CD4-positive, alpha-beta T cell treated with Interferon gamma for 1 hour (primary cell): ENCODE data around the gene FRMD5.
A peak's percentile ranks its signal among the peaks of the same experiment; 100 is the strongest.
"Not testable (repeated sequence)": the region's sequence is repeated elsewhere in the genome, so short reads cannot be mapped to it uniquely, and the experiment has no call there.

Experiments used
- DNase-seq: peaks from one replicate; pipeline ENCODE4 v3.0.0-alpha.2; 2020

The FRMD5 gene

DNA sequence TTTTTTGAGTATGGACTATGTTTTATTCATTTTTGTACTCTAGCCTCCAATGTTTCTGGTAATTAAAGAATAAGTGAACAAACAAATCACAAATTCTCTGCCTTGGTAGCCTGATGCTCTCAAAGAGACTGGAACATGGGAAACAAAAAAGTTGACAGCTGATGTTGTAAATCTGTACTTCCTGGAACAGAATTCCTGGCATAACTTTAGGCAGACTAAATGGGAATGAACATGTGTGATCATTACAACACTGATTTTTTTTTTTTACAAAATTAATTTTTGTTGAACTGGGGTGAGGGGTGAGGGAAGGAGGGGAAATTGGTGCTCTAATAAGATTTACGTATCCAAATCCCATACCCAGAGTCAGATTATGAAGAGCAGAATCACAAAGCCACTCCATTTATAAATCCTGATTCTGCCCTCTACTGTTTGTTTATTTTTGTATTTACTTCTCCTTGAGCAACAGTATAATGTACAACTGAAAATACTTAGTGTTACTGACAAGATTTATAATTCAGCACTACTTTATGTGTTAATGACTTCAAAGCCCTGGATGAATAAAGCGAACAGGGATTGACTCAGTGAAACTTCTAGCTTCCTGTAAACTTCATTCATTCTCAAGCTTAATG, 165.0 kb downstream of the FRMD5 start:
- no peak for DNase-seq

DNA sequence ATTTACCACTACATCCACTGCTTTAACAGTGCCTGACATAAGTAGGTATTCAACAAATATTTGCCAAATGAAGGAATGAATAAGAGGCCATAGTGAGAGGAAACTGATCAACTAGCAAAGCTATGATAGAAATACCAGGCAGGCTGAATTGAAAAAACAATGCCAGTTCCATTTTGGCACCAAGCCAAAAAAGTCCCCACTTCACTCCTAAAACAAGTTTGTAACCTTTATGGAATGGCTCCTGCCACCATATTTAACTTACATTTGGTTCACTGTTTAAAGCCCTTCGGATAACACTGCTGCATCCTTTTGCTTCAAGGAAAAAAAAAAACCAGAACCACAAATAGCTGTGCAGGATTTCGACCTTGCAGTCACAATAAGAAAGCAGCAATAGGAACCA, 166.1 kb downstream of the FRMD5 start:
- no peak for DNase-seq

DNA sequence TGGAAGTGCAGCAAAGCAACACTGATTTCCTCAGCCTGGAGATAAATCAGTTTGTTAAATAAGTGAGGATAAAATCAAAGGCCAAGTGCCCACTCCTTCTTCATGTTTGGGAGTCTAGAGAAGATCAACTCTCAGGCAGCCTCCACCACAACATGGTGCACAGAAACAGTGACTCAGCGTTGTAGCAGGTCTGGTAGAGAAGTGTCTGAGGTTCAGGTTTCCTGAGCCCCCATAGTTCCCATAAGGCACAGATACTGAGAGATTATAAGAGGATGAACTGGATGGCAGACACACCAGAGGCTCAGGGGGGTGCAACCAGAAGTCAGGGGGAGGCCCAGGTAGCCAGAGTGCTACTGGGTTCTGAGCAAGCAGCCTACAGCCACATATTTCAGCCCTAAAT, 166.7 kb downstream of the FRMD5 start:
- DNase-seq, result no peak

DNA sequence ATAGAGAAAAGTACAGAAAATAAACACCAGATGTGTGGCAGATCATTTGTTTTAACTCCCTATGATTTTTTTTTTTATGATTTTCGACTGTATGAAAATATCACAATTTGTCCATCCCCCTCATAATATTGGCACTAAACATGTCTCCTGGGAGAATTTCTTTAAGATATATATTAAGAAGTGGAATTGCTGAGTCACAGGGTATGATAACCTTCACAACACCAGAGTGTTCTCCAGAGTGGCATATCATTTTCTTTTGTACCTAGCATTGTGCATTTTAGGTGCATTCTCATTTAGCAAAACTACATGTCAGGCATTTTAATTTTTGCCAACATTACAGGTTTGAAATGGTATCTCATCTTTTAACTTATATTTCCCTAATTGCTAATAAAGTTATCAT, 170.9 kb downstream of the FRMD5 start:
- no peak for DNase-seq

DNA sequence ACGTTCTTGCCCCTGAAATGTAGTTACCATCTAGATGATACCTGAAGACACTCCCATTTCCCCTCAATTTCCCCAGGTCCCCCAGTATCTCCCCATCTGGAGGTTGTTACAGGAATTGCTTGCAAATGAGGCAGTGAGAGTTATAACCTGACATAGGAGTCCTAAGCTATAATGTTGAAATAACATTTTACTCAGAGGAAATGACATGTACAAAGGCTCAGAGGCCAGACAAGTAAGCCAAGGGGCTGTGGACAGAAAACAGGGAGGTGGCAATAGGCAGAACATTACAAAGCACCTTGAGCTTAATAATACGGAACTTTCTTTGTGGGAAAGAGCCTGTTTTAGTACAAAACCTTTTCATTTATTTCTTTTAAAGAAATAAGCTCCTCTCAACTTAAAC, 171.9 kb downstream of the FRMD5 start:
- no peak for DNase-seq

DNA sequence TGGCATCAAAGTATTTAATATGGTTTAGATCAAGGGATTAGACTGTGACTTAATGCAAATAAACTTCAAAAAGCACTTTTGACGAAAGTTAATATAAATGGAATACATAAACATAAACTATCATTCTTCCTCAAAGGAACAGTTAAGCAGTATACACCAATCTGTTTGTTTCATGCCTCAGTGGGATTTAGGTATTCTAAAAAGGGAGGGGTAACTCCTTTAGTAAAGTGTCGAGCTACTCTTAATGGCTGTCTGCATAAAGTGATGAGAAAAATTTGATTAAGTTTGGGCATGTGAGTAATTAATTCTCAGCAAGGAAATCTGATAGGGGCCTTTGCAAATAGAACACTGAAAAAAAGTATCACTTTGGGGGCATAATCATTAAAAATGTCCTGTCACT, 176.9 kb downstream of the FRMD5 start:
- no peak for DNase-seq

DNA sequence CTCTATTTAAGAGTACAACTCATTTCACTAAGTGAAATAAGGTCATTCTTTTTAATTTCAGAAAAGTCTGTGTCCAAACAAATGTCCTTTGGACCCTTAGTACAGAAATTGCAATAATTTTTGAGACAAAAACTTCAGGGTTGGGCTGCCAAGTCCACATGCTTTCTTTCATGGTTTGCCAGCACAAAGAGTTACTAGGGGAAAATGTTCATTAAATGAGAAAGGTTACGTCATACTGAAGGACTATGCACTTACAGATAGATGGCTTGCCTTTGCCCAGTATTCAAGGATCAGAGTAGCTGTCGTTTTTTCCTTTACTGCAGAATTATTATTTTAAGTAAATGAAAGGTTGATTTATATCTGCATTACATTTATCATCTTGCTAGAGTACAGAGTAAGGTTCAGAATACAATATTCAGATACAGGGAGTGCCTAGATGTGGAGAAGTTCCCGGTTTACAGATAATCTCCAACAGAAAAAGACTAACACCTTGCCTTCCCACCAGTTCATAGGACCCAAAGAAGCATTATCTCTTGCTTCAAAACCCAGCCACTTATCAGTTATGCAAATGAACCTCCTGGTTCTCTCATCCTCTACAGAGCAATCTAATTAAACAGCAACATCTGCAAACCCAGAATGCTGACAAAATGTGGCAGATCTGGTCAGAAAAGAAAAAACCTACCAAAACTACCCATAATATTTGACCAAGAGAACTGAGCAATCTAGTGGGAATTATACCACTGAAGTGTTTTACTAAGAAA, 179.3 kb downstream of the FRMD5 start:
- no peak for DNase-seq

DNA sequence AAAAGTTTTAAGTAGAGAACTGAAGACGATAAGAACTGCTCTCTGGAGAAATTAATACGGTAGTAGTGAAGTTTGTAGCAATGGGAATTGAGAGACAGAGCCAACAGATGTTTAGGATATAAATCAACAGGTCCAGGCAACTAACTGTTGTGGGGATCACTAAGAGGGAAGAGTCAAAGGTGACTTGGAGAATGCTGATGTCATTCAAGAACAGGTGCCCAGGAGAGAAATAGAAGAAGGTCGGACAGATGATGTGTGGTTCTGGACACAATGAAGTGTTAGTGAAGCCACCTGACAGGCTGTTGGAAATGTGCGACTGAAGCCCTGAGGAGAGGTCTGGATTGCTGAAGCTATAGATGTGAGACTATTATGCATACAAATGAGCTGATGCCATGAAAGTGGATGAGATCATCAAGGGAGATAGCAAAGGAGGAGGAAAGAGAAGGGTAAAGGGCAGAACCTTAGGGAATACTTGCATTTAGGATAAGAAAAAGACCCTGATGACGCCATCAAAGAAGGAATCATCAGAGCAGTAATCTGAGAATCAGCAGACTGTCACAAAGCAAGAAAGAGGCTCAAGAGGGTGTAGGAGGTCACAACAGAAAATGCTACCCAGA, 183.7 kb downstream of the FRMD5 start:
- DNase-seq, result no peak

DNA sequence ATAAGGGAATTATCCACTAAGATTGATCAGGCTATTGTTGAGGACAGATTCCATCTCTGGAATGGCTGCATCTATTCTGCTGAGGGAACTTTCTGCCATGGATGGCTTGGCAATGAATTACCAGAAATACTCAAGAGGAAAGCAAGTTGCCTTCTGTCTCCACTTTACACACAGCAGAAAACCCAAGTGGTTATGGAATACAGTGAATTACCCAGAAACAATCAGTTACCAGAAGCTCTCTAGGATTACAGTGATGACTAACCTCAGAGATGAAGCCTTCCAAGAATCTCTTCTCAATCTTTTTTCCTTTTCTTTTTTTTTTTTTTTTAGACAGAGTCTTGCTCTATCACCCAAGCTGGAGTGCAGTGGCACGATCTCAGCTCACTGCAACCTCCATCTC, 185.0 kb downstream of the FRMD5 start:
- no peak for DNase-seq

DNA sequence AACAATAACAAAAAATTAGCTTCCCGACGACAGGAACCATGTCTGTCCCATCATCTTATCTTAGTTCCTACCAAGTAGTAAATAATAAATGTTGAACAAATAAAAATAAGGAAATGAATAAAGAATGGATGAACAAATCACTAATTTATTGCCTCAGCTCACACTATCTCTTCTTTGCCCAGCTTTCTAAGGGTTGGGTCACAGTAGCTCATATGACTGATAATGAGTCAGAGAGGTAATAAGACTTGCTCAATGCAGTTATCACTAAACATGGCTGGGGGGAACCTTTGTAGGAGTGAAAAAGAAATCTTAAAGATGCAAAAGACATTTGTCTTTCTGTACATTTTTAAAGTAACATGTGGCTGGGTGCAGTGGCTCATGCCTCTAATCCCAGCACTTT, 186.0 kb downstream of the FRMD5 start:
- no peak for DNase-seq

DNA sequence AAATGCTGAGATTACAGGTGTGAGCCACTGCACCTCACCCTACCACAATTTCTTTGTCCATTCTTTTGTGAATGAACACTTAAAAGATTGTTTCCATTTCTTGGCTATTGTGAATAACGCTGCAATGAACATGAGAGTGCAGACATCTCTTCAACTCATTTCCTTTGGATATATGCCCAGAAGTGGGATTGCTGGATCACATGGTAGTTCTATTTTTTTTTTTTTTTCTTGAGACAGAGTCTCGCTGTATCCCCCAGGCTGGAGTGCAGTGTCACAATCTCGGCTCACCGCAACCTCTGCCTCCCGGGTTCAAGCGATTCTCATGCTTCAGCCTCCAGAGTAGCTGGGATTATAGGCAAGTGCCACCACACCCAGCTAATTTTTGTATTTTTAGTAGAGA, 194.8 kb downstream of the FRMD5 start:
- DNase-seq, result not testable (repeated sequence)

DNA sequence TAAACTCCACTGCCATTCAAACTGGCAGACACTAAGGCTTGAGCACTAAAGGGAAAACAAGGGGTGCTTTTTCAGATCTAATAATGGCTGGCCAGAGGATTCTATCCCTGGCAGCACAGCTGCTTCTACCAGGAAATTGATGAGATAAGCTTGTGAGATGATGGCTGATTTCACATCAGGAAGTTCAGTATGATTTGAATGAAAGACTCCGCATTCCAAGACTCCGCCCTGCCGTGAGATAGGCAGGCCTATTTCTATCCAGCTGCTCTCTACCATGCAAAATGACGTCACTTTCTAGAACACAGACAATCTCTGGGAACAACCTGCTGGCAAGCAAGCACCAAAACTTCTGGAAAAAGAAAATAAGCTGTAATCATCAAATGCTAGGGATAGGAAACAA, 196.5 kb downstream of the FRMD5 start:
- no peak for DNase-seq

DNA sequence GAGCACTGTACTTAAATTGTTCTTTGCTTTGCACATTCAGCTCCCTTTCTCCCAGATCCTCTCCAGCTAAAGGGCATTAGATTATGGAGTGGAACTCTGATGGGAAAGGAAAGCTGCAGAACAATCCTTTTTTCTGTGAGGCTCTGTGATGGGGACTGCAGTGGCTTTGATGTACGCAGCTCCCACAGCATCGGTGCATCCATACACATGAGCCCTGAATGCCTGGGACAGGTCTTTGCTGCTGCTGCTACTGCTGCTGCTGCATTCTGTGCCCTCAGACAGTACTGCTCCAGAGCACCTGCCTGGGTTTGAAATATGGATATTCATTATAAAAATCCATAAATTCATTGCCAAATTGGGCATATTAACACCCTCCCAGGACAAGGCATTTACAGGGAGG, 203.9 kb downstream of the FRMD5 start:
- no peak for DNase-seq

DNA sequence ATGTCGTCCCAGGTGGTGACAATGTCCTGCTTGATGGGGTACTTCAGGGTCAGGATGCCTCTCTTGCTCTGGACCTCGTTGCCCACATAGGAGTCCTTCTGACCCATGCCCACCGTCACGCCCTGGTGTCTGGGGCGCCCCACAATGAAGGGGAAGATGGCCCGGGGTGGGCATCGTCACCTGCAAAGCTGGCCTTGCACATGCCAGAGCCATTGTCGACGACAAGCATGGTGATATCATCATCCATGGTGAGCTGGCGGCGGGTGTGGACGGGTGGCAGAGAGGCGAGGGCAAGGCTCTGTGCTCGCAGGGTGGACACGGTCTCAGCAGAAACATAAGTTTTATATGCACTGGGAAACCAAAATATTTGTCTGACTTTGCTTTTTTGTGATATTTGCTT, 205.1 kb downstream of the FRMD5 start:
- no peak for DNase-seq

DNA sequence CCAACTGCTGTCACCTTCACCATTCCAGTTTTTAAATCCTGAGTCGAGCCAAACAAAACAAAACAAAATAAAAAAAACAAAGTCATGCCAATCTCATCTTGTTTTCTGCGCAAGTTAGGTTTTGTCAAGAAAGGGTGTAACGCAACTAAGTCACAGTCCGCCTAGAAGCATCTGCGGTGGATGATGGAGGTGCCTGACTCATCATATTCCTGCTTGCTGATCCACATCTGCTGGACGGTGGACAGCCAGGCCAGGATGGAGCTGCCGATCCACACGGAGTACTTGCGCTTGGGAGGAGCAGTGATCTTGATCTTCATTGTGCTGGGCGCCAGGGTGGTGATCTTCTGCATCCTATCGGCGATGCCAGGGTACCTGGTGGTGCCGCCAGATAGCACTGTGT, 206.2 kb downstream of the FRMD5 start:
- DNase-seq, result no peak

DNA sequence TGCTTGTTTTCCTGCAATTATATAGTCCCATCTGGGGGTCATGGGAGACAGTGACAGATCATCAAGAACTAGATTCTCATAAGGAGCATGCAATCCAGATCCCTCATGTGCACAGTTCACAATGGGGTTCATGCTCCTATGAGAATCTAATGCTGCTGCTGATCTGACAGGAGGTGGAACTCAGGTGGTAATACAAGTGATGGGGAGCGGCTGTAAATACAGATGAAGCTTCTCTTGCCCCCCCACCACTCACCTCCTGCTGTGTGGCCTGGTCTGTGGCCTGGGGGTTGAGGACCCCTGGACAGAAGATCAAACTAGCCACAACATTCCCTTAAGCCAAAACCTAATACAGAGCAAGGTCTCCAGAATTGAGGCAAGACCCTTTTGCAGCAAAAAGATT, 207.1 kb downstream of the FRMD5 start:
- no peak for DNase-seq

DNA sequence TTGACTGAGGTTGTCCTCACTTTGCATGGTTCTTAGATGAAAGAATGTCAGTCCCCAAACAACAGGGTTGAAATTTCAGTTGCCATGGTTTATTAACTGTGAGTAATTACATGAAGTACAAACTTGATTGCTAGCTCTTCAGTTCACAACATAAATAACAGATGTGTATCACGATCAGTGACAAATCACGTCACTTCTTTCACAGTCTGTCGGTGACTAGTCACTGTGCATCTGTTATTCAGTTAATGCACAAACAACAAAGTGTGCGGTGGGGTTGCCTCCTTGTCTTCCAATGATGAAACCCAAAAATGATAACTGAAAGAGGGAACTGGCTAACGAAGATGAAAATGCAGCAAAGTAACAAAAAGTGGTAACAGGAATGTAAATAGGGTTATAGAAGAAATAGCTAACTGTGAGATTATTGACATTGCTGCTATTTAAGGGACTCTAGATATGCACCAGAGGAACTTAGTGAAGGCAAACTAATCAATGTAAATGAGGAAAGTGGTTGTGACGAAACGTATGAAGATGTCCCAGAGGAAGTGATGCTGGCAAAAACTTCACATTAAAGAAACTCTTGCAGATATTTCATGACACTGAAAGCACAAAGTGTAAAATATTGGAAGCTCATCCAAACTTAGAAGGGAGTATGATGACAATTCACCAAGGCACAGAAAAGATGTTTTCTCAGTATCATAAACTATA, 208.9 kb downstream of the FRMD5 start:
- no peak for DNase-seq

DNA sequence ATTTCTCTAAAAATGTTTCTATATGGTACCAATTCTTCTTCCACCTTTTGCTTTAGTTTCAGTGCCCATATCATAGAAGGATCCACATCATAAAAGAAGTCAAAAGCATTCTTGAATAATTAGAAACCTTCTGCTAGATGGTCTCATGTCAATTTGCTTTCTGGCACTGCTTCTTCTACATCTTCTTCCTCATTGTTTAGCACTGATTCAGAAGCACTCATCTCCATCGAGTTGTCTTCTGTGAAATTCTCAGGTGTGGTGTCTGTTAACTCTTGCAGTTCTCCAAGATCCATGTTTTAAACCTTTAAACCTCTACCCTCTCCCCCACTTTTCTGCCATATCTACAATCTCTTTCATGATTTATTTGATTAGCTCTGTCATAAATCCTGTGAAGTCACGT, 213.5 kb downstream of the FRMD5 start:
- DNase-seq, result no peak

DNA sequence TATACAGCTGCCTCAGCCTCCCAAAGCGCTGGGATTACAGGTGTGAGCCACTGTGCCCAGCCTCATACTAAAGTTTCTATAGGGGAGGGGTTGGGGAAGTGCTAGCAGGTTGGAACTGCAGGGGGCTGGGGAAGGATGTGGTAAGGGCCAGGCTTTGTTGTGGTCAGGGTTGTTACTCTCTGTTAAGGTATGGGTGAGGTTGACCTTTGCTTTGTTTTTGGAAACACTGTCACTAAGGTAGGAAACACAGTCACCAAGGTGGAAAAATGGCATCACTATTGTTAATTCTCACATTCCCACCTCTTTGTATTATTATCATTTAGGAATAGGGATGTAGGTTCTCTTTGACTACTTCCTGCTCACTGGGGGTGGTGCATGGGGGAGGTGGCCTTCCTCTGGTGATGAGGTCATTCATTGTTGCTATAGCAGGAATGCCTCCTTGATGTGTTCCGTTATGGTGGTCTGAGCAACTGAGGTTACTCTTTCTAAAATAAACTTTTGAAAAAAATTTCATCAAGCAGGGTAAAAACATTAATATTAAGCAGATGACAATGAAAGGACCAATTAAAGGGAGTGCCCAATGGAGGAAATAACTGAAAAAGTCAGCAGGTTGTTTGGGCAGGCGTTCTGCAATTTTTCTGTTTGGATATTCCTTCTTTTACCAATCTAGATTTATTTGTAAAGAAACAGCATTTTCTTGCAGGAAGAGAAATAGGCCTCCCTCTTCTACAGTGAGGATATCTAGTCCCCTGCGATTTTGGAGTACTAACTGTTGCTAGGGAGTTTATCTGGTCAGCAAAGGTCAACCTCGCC, 217.8 kb downstream of the FRMD5 start:
- DNase-seq, result peak; percentile 16

DNA sequence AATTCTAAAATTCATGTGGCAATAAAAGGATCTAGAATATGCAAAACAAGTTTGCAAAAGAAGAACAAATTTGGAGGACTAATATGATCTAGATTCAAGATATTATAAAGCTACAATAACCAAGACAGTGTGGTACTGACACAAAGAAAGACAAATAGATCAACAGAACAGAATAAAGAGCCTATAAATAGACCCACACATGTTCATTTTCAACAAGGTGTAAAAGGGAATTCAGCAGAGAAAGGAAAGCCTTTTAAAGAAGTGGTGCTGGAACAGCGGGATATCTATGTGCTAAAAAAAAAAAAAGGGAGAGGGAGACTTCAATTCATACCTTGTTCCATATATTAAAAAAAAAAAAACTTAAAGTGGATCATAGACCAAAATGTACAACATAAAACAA, 219.3 kb downstream of the FRMD5 start:
- DNase-seq, result no peak

DNA sequence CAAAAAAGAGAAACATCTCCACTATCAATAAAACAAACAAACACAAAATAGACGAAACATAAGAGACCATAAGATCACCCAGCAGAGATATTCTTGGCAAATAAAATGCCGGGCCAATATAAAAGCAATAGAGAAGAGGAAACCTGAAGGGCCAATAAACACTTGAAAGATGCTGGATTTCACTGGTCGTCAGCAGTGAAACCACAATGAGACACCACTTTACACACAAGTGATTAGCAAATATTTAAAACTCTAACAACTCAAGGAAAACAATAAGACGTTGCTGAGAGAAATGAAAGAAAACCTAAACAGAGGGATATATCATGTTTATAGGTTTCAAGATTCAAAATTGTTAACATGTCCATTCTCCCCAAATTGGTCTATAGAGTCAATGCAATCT, 219.7 kb downstream of the FRMD5 start:
- no peak for DNase-seq

DNA sequence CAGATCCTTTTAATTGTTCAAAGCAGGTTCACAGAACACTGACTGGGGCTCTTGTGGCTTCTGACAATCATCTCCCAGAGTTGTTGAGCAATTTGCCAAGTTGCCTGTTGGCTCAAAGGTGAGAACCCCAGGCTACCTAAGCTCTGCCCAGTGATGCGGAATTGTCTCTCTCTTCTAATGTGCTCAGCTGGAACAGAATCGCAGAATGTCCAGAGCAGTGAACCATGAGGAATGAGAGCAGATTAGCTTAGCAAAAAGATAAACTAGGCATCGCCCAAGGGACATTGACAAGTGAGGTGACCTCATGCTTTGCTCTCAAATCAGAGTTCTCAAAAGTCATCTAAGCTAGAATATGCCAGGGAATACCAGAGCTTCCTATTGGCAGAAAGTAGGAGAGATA, 220.2 kb downstream of the FRMD5 start:
- no peak for DNase-seq

DNA sequence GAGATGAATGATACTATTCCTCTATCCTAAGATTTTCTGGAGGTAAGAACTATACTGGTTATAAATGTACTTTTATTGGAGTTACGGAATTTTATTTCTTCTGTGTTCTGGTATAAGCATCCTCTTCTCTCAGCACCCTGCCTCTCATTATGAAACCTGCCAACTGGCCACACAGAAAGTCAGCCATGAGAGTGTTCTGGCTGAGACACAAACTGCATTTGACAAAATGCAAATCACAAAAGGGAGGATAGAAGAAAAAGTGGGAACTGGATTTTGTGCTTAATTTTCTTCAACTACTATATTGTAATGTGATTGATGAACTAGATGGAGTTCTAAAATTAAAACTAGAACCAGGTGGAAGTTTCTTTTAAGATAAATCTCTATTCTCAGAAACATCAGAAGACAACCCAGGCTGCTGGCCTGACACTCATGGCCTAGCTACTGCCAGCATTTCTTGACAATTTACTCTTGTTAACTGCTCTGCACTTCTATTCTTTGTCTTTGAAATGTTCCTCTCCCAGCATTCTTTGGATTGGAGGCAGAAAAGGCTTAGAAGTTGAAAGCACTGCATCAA, 225.2 kb downstream of the FRMD5 start:
- no peak for DNase-seq
